ENCODE results near the gene CDC42BPG.
A peak's percentile ranks its signal among the peaks of the same experiment; 100 is the strongest.

Gene CDC42BPG

DNA sequence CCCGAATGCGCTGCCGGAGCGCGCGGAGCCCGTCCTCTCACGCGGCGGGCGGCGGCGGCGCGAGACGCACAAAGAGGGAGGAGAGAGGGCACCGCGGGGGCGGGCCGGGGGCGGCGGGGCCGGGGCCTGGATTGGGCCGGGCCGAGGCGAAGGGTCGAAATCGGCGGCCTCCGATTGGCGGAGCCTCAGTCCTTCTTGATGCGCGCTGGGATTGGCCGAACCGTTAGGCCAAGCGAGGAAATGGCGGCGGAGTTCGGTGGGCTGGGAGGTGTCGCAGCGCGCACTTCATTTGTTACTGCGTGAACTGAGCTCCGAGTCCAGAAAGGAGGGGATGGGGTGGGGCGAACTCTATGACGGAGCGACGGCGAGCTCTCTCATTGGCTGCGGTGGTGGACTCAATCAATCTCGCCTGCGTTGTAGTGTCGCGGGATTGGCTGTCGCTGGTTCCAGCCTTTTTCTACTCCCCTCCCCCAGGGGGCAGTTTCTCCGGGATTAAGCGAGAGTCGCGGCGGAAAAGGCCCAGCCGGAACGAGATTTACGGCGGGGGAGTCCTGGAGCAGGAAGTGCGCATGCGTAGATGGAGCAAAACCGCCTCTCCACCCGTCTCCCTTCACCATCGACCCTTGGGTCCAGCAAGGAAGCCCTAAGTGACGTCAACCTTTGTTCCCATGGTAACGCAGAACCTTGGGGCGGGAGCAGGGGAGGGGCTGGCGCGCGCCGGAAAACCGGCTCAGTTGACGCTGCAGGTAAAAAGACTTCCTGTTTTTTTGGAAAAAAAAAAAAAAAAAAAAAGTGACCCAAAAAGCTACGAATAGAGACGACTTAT lies 65.8 kb downstream of the CDC42BPG start, which contains the start of gene SF1:
SF1 (minus strand) TSS at position 70 of the 826 bp plus-strand sequence. CDS start 150 bp downstream, outside the sequence.
- TF ChIP-seq, protein P1, sequence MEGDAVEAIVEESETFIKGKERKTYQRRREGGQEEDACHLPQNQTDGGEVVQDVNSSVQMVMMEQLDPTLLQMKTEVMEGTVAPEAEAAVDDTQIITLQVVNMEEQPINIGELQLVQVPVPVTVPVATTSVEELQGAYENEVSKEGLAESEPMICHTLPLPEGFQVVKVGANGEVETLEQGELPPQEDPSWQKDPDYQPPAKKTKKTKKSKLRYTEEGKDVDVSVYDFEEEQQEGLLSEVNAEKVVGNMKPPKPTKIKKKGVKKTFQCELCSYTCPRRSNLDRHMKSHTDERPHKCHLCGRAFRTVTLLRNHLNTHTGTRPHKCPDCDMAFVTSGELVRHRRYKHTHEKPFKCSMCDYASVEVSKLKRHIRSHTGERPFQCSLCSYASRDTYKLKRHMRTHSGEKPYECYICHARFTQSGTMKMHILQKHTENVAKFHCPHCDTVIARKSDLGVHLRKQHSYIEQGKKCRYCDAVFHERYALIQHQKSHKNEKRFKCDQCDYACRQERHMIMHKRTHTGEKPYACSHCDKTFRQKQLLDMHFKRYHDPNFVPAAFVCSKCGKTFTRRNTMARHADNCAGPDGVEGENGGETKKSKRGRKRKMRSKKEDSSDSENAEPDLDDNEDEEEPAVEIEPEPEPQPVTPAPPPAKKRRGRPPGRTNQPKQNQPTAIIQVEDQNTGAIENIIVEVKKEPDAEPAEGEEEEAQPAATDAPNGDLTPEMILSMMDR (IDR thresholded peaks at IDR 0.05): no peak
- H3K9me3 Mint-ChIP-seq: no peaks in the 10 kb centered on the region
- H3K4me3 Mint-ChIP-seq: peak within 1 kb of the TSS; percentile 94
- peaks cover 39% of the 10 kb centered on the region for H3K36me3 Mint-ChIP-seq (ENCODE audit: low read depth)
- peak; percentile 97 for DNase-seq
- no peaks in the 10 kb centered on the region for H3K27me3 Mint-ChIP-seq (ENCODE audit: low read depth, poor library complexity)
- peak within 1 kb of the TSS; percentile 99 for H3K27ac Mint-ChIP-seq
- peaks cover 48% of the 10 kb centered on the region for H3K4me1 Mint-ChIP-seq

DNA sequence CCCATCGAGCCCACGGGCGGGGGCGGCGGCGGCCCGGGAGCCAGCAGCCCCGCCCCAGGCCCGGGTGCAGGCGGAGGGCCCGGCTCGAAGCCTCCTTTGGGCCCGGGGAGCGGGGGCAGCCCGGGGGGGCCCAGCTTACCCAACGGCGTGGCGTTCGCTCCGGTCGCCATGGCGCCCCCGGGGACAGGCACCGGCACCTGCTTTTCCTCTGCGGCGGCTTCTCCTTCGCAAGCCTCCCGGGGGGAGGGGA lies 66.3 kb downstream of the CDC42BPG start:
- peaks cover 54% of the 10 kb centered on the region for H3K4me1 Mint-ChIP-seq
- peaks cover 44% of the 10 kb centered on the region for H3K36me3 Mint-ChIP-seq (ENCODE audit: low read depth)
- no peak for DNase-seq
- no peak overlapping the region for H3K27ac Mint-ChIP-seq
- H3K4me3 Mint-ChIP-seq: peak overlapping the region; percentile 89
- TF ChIP-seq, protein P1 (IDR thresholded peaks at IDR 0.05): no peak
- H3K9me3 Mint-ChIP-seq: no peaks in the 10 kb centered on the region
- H3K27me3 Mint-ChIP-seq (ENCODE audit: low read depth, poor library complexity): no peaks in the 10 kb centered on the region

DNA sequence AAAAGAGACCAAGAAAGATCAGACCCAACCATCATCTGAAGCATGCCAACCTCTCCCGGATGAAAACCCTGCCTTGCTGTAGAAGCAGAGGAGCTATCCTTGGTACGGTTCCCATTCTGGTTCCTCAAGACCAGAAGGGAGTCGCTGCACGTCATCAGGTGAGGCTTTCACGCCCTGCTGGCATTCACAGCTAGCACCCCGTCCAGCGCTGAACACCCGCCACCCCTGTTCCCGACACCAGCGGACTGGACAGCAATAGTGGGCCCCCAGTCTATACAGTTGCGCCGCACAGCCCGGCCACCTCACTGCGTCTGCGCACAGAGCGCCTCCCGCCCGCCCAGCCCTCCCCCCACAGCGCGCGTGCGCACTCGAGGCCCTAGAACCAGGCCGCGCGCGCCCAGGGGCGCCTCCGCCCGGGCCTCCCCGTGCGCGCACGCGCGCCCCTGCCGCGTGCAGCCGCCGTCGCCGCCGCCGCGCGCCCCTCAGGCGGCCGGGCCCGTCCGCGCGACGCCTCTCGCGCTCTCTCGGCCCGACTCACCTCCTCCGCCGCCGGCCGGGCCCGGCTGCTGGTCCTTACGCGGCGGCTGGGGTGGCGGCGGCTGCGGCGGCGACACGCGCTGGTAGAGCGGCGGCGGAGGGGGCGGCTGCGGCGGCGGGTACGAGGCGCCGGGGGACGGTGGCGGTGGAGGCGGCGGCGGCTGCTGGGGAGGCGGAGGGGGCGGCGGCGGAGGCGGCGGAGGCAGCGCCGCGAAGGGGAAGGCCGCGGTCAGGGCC lies 66.8 kb downstream of the CDC42BPG start:
- Mint-ChIP-seq H3K27ac (peak overlapping the region; percentile 97), H3K27me3 (ENCODE audit: low read depth, poor library complexity) (no peaks in the 10 kb centered on the region), H3K9me3 (no peaks in the 10 kb centered on the region), H3K36me3 (ENCODE audit: low read depth) (peaks cover 49% of the 10 kb centered on the region), H3K4me1 (peaks cover 55% of the 10 kb centered on the region), H3K4me3 (peak overlapping the region; percentile 94)
- peak; percentile 85 for DNase-seq
- TF ChIP-seq, protein P1 (IDR thresholded peaks at IDR 0.05): no peak

DNA sequence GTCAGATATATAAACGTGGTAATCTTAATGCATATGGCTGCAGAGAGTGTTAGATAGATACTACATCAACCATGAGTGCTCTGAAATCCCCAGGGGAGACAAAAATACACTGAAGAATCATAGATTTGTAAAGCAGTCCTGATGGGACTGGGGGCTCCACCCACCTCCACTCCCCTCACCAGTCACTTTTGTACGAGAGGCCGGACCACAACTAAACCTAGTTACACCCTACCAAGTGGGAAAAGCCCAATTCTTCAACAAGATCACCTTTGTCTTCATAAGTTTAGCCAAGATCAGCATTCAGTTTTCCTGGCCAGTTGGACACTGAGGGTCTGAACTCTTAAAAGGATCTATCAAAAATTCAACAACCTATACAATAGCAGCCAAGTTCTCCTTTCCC lies 67.6 kb downstream of the CDC42BPG start:
- no peak for DNase-seq
- peaks cover 61% of the 10 kb centered on the region for H3K4me1 Mint-ChIP-seq
- H3K9me3 Mint-ChIP-seq: no peaks in the 10 kb centered on the region
- TF ChIP-seq, protein P1 (IDR thresholded peaks at IDR 0.05): no peak
- peak overlapping the region; percentile 94 for H3K4me3 Mint-ChIP-seq
- peak overlapping the region; percentile 97 for H3K27ac Mint-ChIP-seq
- H3K36me3 Mint-ChIP-seq (ENCODE audit: low read depth): peaks cover 57% of the 10 kb centered on the region
- H3K27me3 Mint-ChIP-seq (ENCODE audit: low read depth, poor library complexity): no peaks in the 10 kb centered on the region

DNA sequence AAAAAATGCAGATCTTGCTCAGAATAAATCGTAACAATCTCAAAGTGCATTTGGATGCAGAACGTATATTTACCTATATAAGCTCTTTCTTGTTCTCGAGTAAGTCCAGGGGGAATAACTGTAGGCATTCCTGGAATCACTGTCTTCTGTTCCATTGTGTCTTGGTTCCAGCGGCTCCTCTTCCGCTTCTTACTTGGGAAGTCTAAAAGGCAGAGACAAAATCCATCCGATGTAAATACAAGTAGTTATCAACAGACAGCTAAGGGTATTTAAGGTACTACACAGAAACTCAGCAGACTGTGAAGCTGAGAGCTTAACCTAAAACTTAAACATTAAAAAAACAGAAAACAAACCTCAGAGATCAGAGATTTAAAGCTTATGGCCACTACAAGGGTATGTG lies 68.0 kb downstream of the CDC42BPG start:
- no peak for DNase-seq
- Mint-ChIP-seq H3K9me3 (no peaks in the 10 kb centered on the region), H3K36me3 (ENCODE audit: low read depth) (peaks cover 62% of the 10 kb centered on the region), H3K4me1 (peaks cover 62% of the 10 kb centered on the region), H3K4me3 (peak overlapping the region; percentile 94), H3K27ac (peak overlapping the region; percentile 97), H3K27me3 (ENCODE audit: low read depth, poor library complexity) (no peaks in the 10 kb centered on the region)
- TF ChIP-seq, protein P1 (IDR thresholded peaks at IDR 0.05): no peak

Measured in nephron progenitor cell (in vitro differentiated cells).